B cell (primary cell): ENCODE data around the gene C20orf144. TPM values are rescaled to one million over a fixed set of nuclear protein-coding genes. Genes with fewer than 3 reads are reported as not detected.

Experiments
- ATAC-seq: fragments of 200-7000 bp; cut with Tn5 transposase; one replicate; pipeline ENCODE4 v1.10.0; 2021; ENCODE audit warnings: low read depth, mild to moderate bottlenecking, moderate number of reproducible peaks, moderate library complexity
- CTCF ChIA-PET: fragments of 350-600 bp; sonication (Branson Sonifier 250); formaldehyde crosslinking; loops from one replicate; lab custom pipeline; 2021; ENCODE audit warnings: antibody characterized with exemption, inconsistent platforms; lab: Charles Lee
- POLR2A ChIA-PET: fragments of 350-600 bp; sonication (Branson Sonifier 250); formaldehyde crosslinking; loops from one replicate; lab custom pipeline; 2021; ENCODE audit warnings: antibody characterized with exemption; lab: Charles Lee
- DNase-seq: peaks from one replicate; pipeline ENCODE4 v3.0.0; 2013
- H2AFZ ChIP-seq: 2 replicates; pipeline ENCODE4 v1.6.1; 2012; ENCODE audit warnings: mild to moderate bottlenecking, low read depth, low read length; ENCODE audit not compliant: insufficient read depth, poor library complexity, severe bottlenecking
- H3K27ac ChIP-seq, 2 donors: 1 replicate in 1 of 2; 2 replicates in 1 of 2; pipeline ENCODE4 v1.5.1; 2012 to 2013; ENCODE audit warnings: low read length in 2 of 2, mild to moderate bottlenecking in 2 of 2, moderate library complexity in 1 of 2
- H3K27me3 ChIP-seq, 4 experiments: fragments of 200-600 bp in 1 of 4; sonication (generic) in 1 of 4; replicated peaks in 1 of 4; 1 replicate in 2 of 4; 2 replicates in 2 of 4; pipeline versions ENCODE4 v1.6.1 to v1.7.0; 2013 to 2016; ENCODE audit warnings: low read length in 3 of 4, mild to moderate bottlenecking in 2 of 4, mixed read lengths in 1 of 4, moderate library complexity in 1 of 4; ENCODE audit not compliant: insufficient read depth in 4 of 4, control insufficient read depth in 3 of 4; ENCODE audit errors: control extremely low read depth in 1 of 4
- H3K36me3 ChIP-seq, 2 experiments: replicated peaks in 1 of 2; 1 replicate in 1 of 2; 2 replicates in 1 of 2; pipeline versions ENCODE4 v1.6.1 to v1.7.1; 2013; ENCODE audit warnings: low read length in 1 of 2; ENCODE audit not compliant: insufficient read depth in 2 of 2, control insufficient read depth in 1 of 2; ENCODE audit errors: control extremely low read depth in 1 of 2, extremely low read depth in 1 of 2
- H3K4me1 ChIP-seq, 2 donors: fragments of 200-600 bp in 1 of 2; sonication (generic) in 1 of 2; 1 replicate in 1 of 2; 2 replicates in 1 of 2; pipeline versions ENCODE4 v1.5.1 to v1.6.1; 2013 to 2017; ENCODE audit warnings: low read length in 2 of 2; ENCODE audit not compliant: control insufficient read depth in 2 of 2, insufficient read depth in 2 of 2
- H3K4me2 ChIP-seq: replicated peaks from 2 replicates; pipeline ENCODE3; 2012; ENCODE audit warnings: mild to moderate bottlenecking, low read depth, low read length; ENCODE audit not compliant: poor library complexity, severe bottlenecking
- H3K4me3 ChIP-seq, 5 experiments: fragments of 200-600 bp in 1 of 5; sonication (generic) in 1 of 5; 1 replicate in 3 of 5; 2 replicates in 2 of 5; pipeline versions ENCODE4 v1.5.1 to v1.7.0; 2011 to 2016; ENCODE audit warnings: low read length in 4 of 5, mild to moderate bottlenecking in 4 of 5, low read depth in 2 of 5, control low read depth in 1 of 5, moderate library complexity in 1 of 5; ENCODE audit not compliant: insufficient read depth in 1 of 5; ENCODE audit errors: control extremely low read depth in 1 of 5, extremely low read depth in 1 of 5
- H3K79me2 ChIP-seq: fragments of 200-600 bp; sonication (generic); one replicate; pipeline ENCODE4 v1.6.0; 2016; ENCODE audit warnings: low read length; ENCODE audit not compliant: control insufficient read depth, insufficient read depth
- H3K9ac ChIP-seq: fragments of 200-600 bp; sonication (generic); 2 replicates; pipeline ENCODE4 v1.6.1; 2017; ENCODE audit warnings: mild to moderate bottlenecking, low read length, moderate library complexity
- H3K9me3 ChIP-seq, 3 donors: one replicate each; pipeline versions ENCODE4 v1.6.1 to v1.7.1; 2013; ENCODE audit warnings: low read length in 2 of 3; ENCODE audit not compliant: control insufficient read depth in 2 of 3, insufficient read depth in 1 of 3; ENCODE audit errors: control extremely low read depth in 1 of 3
- H4K20me1 ChIP-seq: 2 replicates; pipeline ENCODE4 v1.6.0; 2012; ENCODE audit warnings: mild to moderate bottlenecking, low read length; ENCODE audit not compliant: insufficient read depth, control insufficient read depth, poor library complexity, severe bottlenecking
- H3K27ac Mint-ChIP-seq: one replicate; pipeline ENCODE4 v1.8.0; 2021; ENCODE audit warnings: mixed read lengths
- H3K27me3 Mint-ChIP-seq: one replicate; pipeline ENCODE4 v1.8.0; 2021; ENCODE audit warnings: mixed read lengths
- H3K4me1 Mint-ChIP-seq: one replicate; pipeline ENCODE4 v1.8.0; 2021; ENCODE audit warnings: mixed read lengths
- H3K4me3 Mint-ChIP-seq: one replicate; pipeline ENCODE4 v1.8.0; 2021; ENCODE audit warnings: mixed read lengths
- H3K9me3 Mint-ChIP-seq: one replicate; pipeline ENCODE4 v1.8.0; 2022; ENCODE audit warnings: mixed read lengths; ENCODE audit not compliant: insufficient read depth
- EZH2 ChIP-seq: IDR thresholded peaks from 2 replicates; pipeline ENCODE4 v1.6.1; 2012; ENCODE audit warnings: borderline replicate concordance, low read depth, mild to moderate bottlenecking, moderate library complexity, low read length; ENCODE audit not compliant: insufficient read depth, poor library complexity, severe bottlenecking
- WGBS: methylation state at CpG from one replicate; pipeline ENCODE4 v1.1.5; 2013; ENCODE audit warnings: missing lambda C conversion rate; ENCODE audit not compliant: insufficient coverage; 5-methylcytosine and 5-hydroxymethylcytosine counted together
- intact Hi-C: fragments of 100-400 bp; cut with micrococcal nuclease; formaldehyde crosslinking; loops from one replicate; pipeline ENCODE4 v1.10.0; 2022
- polyA plus RNA-seq: library from polyadenylated mRNA; depleted of rRNA; stranded (reverse); fragments of >200 nt; gene quantifications from 2 replicates; pipeline ENCODE4 v1.2.3, GENCODE V29; 2012
- total RNA-seq, 2 donors: library from RNA; stranded (reverse); fragments of 120-200 nt in 1 of 2; gene quantifications; 1 replicate in 1 of 2; 2 replicates in 1 of 2; pipeline versions ENCODE4 v1.2.3 to v1.2.4, GENCODE V29; 2013 to 2022
- TF ChIP-seq, protein P1 (sequence below): fragments of 200-600 bp; IDR thresholded peaks from one replicate; pipeline ENCODE4 v1.8.0; 2022; ENCODE audit warnings: antibody characterized with exemption, mild to moderate bottlenecking

Gene C20orf144
- total and polyA plus RNA-seq, 2 donors (not counting 1 experiment from before 2014, with no cell fraction given): 0.27 to 0.44 TPM

DNA sequence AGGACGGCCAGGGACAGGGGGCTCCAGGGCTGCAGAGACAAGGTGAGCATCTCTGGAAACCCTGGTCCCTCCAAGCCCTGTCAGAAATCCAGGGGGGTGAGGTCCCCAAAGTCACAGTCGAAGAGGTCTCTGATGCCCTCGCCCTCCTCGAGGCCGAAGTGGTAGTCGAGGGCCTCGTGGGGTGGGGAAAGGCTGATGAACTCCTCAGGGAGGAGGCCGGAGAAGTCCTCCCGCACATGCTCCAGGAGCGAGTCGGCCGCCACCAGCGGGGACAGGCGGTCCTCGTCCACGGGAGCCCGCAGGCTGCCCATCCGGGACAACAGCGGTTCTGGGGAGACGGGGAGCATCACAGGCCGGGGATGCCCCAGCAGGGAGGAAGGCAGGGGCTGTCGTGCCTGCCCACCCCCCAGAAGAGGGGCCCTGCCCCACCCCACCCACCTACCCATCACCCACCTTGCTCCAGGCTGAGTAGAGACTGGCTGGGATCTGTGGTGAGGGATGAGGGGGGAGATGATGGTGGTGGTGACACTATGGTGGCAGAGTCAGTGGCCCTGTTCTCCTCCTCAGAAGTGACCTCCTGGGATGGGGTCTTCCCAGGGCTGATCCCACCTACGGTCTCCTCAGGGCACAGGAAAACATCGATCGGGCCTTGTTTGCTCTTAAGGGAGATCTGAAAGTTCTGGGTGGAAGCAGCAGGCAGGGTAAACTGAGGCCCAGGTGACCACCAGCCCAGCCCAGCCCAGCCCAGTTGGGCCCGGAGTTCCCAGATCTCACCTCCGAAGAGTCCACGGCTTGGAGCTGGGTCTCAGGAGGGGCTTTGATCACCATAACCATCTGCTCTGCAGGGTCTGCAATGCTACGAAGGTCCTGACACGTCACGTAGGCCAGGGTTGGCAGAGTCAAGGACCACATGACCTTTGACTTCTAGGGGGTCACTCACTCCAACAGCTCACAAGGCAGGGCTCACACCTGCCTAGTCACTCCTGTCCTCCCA lies 14.8 kb downstream of the C20orf144 start:
- ATAC-seq (no peak), DNase-seq (no peak)
- H2AFZ ChIP-seq: no peak overlapping the region
- POLR2A ChIA-PET: interaction anchor here (1.0 kb wide), 1 partner anchor 8 kb away, joined by 5 read pairs; no protein-coding TSS in a partner anchor
- intact Hi-C loops: no loop called here
- H3K4me3 ChIP-seq: no peak overlapping the region
- no peak overlapping the region for H3K27ac ChIP-seq
- no peak overlapping the region for H3K4me2 ChIP-seq
- H4K20me1 ChIP-seq: no peaks in the 10 kb centered on the region
- H3K79me2 ChIP-seq: peaks cover 3% of the 10 kb centered on the region
- H3K9me3 ChIP-seq: no peaks in the 10 kb centered on the region
- no peaks in the 10 kb centered on the region for H3K36me3 ChIP-seq
- H3K4me1 ChIP-seq: peaks cover 34 to 39% of the 10 kb centered on the region in 2 donors
- Mint-ChIP-seq H3K27ac (no peak overlapping the region), H3K9me3 (no peaks in the 10 kb centered on the region), H3K4me3 (no peak overlapping the region), H3K27me3 (no peaks in the 10 kb centered on the region), H3K4me1 (peaks cover 42% of the 10 kb centered on the region)
- no peak for TF ChIP-seq EZH2
- TF ChIP-seq, protein P1, sequence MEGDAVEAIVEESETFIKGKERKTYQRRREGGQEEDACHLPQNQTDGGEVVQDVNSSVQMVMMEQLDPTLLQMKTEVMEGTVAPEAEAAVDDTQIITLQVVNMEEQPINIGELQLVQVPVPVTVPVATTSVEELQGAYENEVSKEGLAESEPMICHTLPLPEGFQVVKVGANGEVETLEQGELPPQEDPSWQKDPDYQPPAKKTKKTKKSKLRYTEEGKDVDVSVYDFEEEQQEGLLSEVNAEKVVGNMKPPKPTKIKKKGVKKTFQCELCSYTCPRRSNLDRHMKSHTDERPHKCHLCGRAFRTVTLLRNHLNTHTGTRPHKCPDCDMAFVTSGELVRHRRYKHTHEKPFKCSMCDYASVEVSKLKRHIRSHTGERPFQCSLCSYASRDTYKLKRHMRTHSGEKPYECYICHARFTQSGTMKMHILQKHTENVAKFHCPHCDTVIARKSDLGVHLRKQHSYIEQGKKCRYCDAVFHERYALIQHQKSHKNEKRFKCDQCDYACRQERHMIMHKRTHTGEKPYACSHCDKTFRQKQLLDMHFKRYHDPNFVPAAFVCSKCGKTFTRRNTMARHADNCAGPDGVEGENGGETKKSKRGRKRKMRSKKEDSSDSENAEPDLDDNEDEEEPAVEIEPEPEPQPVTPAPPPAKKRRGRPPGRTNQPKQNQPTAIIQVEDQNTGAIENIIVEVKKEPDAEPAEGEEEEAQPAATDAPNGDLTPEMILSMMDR: no peak
- 98% methylated on average over 27 of the region's 31 CpGs for WGBS
- H3K27me3 ChIP-seq: no peaks in the 10 kb centered on the region
- H3K9ac ChIP-seq: no peak overlapping the region
- CTCF ChIA-PET: interaction anchor here (1.7 kb wide), 1 partner anchor 8 kb away, joined by 5 read pairs; no protein-coding TSS in a partner anchor
